H1 (cell line): ENCODE results near the gene MAP2K5. TPM values are rescaled to one million over a fixed set of nuclear protein-coding genes. Genes with fewer than 3 reads are reported as not detected.

Source experiments
- CTCF ChIP-seq, 3 experiments: IDR thresholded peaks; 1 replicate in 2 of 3; 2 replicates in 1 of 3; pipeline versions ENCODE4 v1.5.1 to v1.6.1; 2011; ENCODE audit warnings: low read length in 3 of 3, mild to moderate bottlenecking in 3 of 3, inconsistent platforms in 2 of 3, low read depth in 1 of 3, moderate library complexity in 1 of 3; ENCODE audit not compliant: insufficient read depth in 1 of 3; ENCODE audit errors: control extremely low read depth in 1 of 3
- polyA plus RNA-seq, 7 experiments: library from polyadenylated mRNA; depleted of rRNA in 3 of 7; stranded (reverse) in 5 of 7; unstranded in 2 of 7; fragments of >200 nt in 5 of 7; fragments of 200-250 nt in 2 of 7; gene quantifications; 1 replicate in 5 of 7; 2 replicates in 1 of 7; 4 replicates in 1 of 7; pipeline versions ENCODE4 v1.2.1 to v1.2.3, GENCODE V29; 2011 to 2013; ENCODE audit warnings: missing spikeins in 2 of 7, mixed read lengths in 2 of 7
- total RNA-seq: library from RNA; stranded (reverse); fragmentation: NEBNext Ultra II Directional; extraction: Animal tissue kit (Norgen Biotek cat#: 25700); gene quantifications from 2 replicates; pipeline ENCODE4 v1.2.1, GENCODE V29; 2021
- TF ChIP-seq, protein P1 (sequence below): fragments of 300-600 bp; sonication (generic); IDR thresholded peaks from 2 replicates; pipeline ENCODE4 v1.7.1; 2012; ENCODE audit warnings: low read length, moderate library complexity, mild to moderate bottlenecking, inconsistent platforms; ENCODE audit not compliant: insufficient replicate concordance
- TF ChIP-seq, protein P2 (sequence below): IDR thresholded peaks from 2 replicates; pipeline ENCODE4 v1.6.1; 2012; ENCODE audit warnings: inconsistent platforms

The MAP2K5 gene
- total and polyA plus RNA-seq, 2 of the 8 experiments (the other 6 are each of a cell fraction or from before 2014, with no cell fraction given), result 4.4 to 15.8 TPM

GRCh38 chr15:67579967-67580366 lies 37.5 kb downstream of the MAP2K5 start (continued):
- TF ChIP-seq, protein P1, sequence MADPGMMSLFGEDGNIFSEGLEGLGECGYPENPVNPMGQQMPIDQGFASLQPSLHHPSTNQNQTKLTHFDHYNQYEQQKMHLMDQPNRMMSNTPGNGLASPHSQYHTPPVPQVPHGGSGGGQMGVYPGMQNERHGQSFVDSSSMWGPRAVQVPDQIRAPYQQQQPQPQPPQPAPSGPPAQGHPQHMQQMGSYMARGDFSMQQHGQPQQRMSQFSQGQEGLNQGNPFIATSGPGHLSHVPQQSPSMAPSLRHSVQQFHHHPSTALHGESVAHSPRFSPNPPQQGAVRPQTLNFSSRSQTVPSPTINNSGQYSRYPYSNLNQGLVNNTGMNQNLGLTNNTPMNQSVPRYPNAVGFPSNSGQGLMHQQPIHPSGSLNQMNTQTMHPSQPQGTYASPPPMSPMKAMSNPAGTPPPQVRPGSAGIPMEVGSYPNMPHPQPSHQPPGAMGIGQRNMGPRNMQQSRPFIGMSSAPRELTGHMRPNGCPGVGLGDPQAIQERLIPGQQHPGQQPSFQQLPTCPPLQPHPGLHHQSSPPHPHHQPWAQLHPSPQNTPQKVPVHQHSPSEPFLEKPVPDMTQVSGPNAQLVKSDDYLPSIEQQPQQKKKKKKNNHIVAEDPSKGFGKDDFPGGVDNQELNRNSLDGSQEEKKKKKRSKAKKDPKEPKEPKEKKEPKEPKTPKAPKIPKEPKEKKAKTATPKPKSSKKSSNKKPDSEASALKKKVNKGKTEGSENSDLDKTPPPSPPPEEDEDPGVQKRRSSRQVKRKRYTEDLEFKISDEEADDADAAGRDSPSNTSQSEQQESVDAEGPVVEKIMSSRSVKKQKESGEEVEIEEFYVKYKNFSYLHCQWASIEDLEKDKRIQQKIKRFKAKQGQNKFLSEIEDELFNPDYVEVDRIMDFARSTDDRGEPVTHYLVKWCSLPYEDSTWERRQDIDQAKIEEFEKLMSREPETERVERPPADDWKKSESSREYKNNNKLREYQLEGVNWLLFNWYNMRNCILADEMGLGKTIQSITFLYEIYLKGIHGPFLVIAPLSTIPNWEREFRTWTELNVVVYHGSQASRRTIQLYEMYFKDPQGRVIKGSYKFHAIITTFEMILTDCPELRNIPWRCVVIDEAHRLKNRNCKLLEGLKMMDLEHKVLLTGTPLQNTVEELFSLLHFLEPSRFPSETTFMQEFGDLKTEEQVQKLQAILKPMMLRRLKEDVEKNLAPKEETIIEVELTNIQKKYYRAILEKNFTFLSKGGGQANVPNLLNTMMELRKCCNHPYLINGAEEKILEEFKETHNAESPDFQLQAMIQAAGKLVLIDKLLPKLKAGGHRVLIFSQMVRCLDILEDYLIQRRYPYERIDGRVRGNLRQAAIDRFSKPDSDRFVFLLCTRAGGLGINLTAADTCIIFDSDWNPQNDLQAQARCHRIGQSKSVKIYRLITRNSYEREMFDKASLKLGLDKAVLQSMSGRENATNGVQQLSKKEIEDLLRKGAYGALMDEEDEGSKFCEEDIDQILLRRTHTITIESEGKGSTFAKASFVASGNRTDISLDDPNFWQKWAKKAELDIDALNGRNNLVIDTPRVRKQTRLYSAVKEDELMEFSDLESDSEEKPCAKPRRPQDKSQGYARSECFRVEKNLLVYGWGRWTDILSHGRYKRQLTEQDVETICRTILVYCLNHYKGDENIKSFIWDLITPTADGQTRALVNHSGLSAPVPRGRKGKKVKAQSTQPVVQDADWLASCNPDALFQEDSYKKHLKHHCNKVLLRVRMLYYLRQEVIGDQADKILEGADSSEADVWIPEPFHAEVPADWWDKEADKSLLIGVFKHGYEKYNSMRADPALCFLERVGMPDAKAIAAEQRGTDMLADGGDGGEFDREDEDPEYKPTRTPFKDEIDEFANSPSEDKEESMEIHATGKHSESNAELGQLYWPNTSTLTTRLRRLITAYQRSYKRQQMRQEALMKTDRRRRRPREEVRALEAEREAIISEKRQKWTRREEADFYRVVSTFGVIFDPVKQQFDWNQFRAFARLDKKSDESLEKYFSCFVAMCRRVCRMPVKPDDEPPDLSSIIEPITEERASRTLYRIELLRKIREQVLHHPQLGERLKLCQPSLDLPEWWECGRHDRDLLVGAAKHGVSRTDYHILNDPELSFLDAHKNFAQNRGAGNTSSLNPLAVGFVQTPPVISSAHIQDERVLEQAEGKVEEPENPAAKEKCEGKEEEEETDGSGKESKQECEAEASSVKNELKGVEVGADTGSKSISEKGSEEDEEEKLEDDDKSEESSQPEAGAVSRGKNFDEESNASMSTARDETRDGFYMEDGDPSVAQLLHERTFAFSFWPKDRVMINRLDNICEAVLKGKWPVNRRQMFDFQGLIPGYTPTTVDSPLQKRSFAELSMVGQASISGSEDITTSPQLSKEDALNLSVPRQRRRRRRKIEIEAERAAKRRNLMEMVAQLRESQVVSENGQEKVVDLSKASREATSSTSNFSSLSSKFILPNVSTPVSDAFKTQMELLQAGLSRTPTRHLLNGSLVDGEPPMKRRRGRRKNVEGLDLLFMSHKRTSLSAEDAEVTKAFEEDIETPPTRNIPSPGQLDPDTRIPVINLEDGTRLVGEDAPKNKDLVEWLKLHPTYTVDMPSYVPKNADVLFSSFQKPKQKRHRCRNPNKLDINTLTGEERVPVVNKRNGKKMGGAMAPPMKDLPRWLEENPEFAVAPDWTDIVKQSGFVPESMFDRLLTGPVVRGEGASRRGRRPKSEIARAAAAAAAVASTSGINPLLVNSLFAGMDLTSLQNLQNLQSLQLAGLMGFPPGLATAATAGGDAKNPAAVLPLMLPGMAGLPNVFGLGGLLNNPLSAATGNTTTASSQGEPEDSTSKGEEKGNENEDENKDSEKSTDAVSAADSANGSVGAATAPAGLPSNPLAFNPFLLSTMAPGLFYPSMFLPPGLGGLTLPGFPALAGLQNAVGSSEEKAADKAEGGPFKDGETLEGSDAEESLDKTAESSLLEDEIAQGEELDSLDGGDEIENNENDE, result no peak
- TF ChIP-seq, protein P2, sequence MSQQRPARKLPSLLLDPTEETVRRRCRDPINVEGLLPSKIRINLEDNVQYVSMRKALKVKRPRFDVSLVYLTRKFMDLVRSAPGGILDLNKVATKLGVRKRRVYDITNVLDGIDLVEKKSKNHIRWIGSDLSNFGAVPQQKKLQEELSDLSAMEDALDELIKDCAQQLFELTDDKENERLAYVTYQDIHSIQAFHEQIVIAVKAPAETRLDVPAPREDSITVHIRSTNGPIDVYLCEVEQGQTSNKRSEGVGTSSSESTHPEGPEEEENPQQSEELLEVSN, result no peak
- TF ChIP-seq CTCF (IDR thresholded peaks at IDR 0.05; ENCODE audit: control extremely low read depth in 1 of 3, insufficient read depth in 1 of 3, low read depth in 1 of 3, low read length in 3 of 3), result no peak
- TF ChIP-seq, all 59 proteins: peak for 0
